ENCODE results near the gene RNF43. TPM values are rescaled to one million over a fixed set of nuclear protein-coding genes. Genes with fewer than 3 reads are reported as not detected.

Gene RNF43
- total and polyA plus RNA-seq, 2 of the 13 experiments (the other 11 are each of a cell fraction or from before 2014, with no cell fraction given), result 31.0 to 53.4 TPM

GRCh38 chr17:58369214-58370031 lies 47.9 kb downstream of the RNF43 start (continued):
- TF ChIP-seq AFF4 (CRISPR knock-in tag; IDR thresholded peaks at IDR 0.05) (no peak), FOXJ3 (CRISPR knock-in tag; IDR thresholded peaks at IDR 0.05; ENCODE audit: borderline replicate concordance) (no peak), ZNF530 (CRISPR knock-in tag; IDR thresholded peaks at IDR 0.05; ENCODE audit: low read depth) (no peak), ETV6 (CRISPR knock-in tag; conservative IDR thresholded peaks at IDR 0.05) (0 out of 2 replicates have a peak, but pooled peaks have one; percentile 28), BRF2 (CRISPR knock-in tag; IDR thresholded peaks at IDR 0.05) (no peak), ZNF260 (CRISPR knock-in tag; IDR thresholded peaks at IDR 0.05; ENCODE audit: borderline replicate concordance, low read depth) (no peak), ZBTB7A (CRISPR knock-in tag; IDR thresholded peaks at IDR 0.05) (no peak), ZNF496 (CRISPR knock-in tag; IDR thresholded peaks at IDR 0.05; ENCODE audit: insufficient replicate concordance) (no peak), RARA (CRISPR knock-in tag; IDR thresholded peaks at IDR 0.05) (peak; percentile 73), POGK (CRISPR knock-in tag; conservative IDR thresholded peaks at IDR 0.05) (peak; percentile 33; the same call in 1 of the 2 replicates), TOE1 (CRISPR knock-in tag; IDR thresholded peaks at IDR 0.05) (no peak), SRSF9 (IDR thresholded peaks at IDR 0.05; ENCODE audit: borderline replicate concordance, insufficient read depth, low read depth, low read length, poor library complexity, severe bottlenecking) (no peak), ZNF672 (CRISPR knock-in tag; IDR thresholded peaks at IDR 0.05) (no peak), RBAK (CRISPR knock-in tag; IDR thresholded peaks at IDR 0.05) (no peak), ZFP36L2 (CRISPR knock-in tag; IDR thresholded peaks at IDR 0.05) (no peak), FOXK2 (IDR thresholded peaks at IDR 0.05) (peak; percentile 88), HOXA7 (CRISPR knock-in tag; IDR thresholded peaks at IDR 0.05) (no peak), ZNF256 (CRISPR knock-in tag; conservative IDR thresholded peaks at IDR 0.05) (no peak), KLF9 (CRISPR knock-in tag; IDR thresholded peaks at IDR 0.05; ENCODE audit: low read depth) (no peak), TMF1 (CRISPR knock-in tag; IDR thresholded peaks at IDR 0.05; ENCODE audit: low read depth) (no peak), TGIF2 (CRISPR knock-in tag; IDR thresholded peaks at IDR 0.05) (peak; percentile 73), SOX5 (CRISPR knock-in tag; IDR thresholded peaks at IDR 0.05; ENCODE audit: borderline replicate concordance) (peak; percentile 96), ATF3 (CRISPR knock-in tag; IDR thresholded peaks at IDR 0.05) (no peak), NFYB (CRISPR knock-in tag; IDR thresholded peaks at IDR 0.05) (no peak), ZNF484 (CRISPR knock-in tag; IDR thresholded peaks at IDR 0.05; ENCODE audit: borderline replicate concordance, low read depth) (no peak)
